ENCODE data around the gene AQP5. TPM values are rescaled to one million over a fixed set of nuclear protein-coding genes. Genes with fewer than 3 reads are reported as not detected.
A peak's percentile ranks its signal among the peaks of the same experiment; 100 is the strongest.

AQP5 gene
- total and polyA plus RNA-seq, 2 of the 8 experiments (the other 6 are each of a cell fraction or from before 2014, with no cell fraction given): 2.5 to 3.2 TPM

- H3K27ac ChIP-seq (ENCODE audit: low read depth, low read length): no peak overlapping the region
- H3K4me1 ChIP-seq (replicated peaks in 1 of 4; ENCODE audit: control insufficient read depth in 3 of 4, insufficient read depth in 4 of 4, low read length in 3 of 4): peaks cover 4 to 16% (median 13%) of the 10 kb centered on the region in 4 experiments
- peak overlapping the region; percentile 83 for H4K8ac ChIP-seq (ENCODE audit: extremely low read depth, insufficient read depth, low read length)
- no peak overlapping the region for H4K5ac ChIP-seq (ENCODE audit: insufficient read length, low read depth, low read length)
- peak overlapping the region; percentile 50 for H4K91ac ChIP-seq (replicated peaks; ENCODE audit: insufficient read length, low read length)
- peak in 1 of 2 experiments; percentile 75 for DNase-seq (ENCODE audit: low read depth in 1 of 2, low spot score in 2 of 2)
- H3K23me2 ChIP-seq (ENCODE audit: low read depth, low read length): no peaks in the 10 kb centered on the region; the same call in 1 of the 2 replicates
- H3K4ac ChIP-seq (replicated peaks; ENCODE audit: insufficient read length, low read depth, low read length): no peak overlapping the region
- no peak for FAIRE-seq
- peaks cover 1 to 39% (median 31%) of the 10 kb centered on the region in 4 experiments for H3K27me3 ChIP-seq (replicated peaks in 1 of 4; ENCODE audit: control insufficient read depth in 3 of 4, extremely low read depth in 1 of 4, insufficient read depth in 3 of 4, low read length in 3 of 4)
- H3K4me2 ChIP-seq (ENCODE audit: insufficient read depth in 1 of 2, low read depth in 2 of 2, low read length in 2 of 2): peak overlapping the region; percentile 45 to 47; a peak in 3 of 4 replicates
- H2AFZ ChIP-seq (ENCODE audit: low read length): peak overlapping the region; percentile 49; the same call in 1 of the 2 replicates
- no peaks in the 10 kb centered on the region for H3K79me2 ChIP-seq (ENCODE audit: control insufficient read depth in 1 of 2, insufficient read depth in 2 of 2, low read length in 2 of 2)
- no peak overlapping the region for H2BK5ac ChIP-seq (ENCODE audit: low read depth, low read length)
- ChIA-PET POLR2A (ENCODE audit: partially characterized antibody) (interaction anchor here (0.6 to 1.5 kb wide), 5 partner anchors 9 to 128 kb away, joined by 3 to 5 read pairs (median 3); no protein-coding TSS in a partner anchor), CTCF (ENCODE audit: partially characterized antibody) (interaction anchor here (0.7 to 7.8 kb wide), 15 partner anchors 9 to 114 kb away, joined by 3 to 86 read pairs (median 4); no protein-coding TSS in a partner anchor)
- H3K4me3 ChIP-seq (ENCODE audit: extremely low read depth in 1 of 4, insufficient read depth in 2 of 4, low read depth in 3 of 4, low read length in 4 of 4): peak overlapping the region in 2 of 4 experiments; percentile 5 to 46; a peak in 3 of 8 replicates
- no peak overlapping the region for H3K23ac ChIP-seq (ENCODE audit: insufficient read length)
- H4K20me1 ChIP-seq (replicated peaks in 1 of 2; ENCODE audit: control insufficient read depth in 1 of 2, insufficient read depth in 2 of 2, low read length in 2 of 2): no peaks in the 10 kb centered on the region
- H2BK12ac ChIP-seq (ENCODE audit: low read depth, low read length): peak overlapping the region; percentile 60; the same call in 1 of the 2 replicates
- no peak overlapping the region for H3K14ac ChIP-seq (ENCODE audit: insufficient read length)
- peak overlapping the region; percentile 88; the same call in 1 of the 2 replicates for H2BK15ac ChIP-seq (ENCODE audit: low read length)
- no peaks in the 10 kb centered on the region for H3K79me1 ChIP-seq (ENCODE audit: low read depth, low read length)
- TF ChIP-seq E2F6 (IDR thresholded peaks at IDR 0.05): peak; percentile 84
- peak; percentile 30; the same call in 1 of the 2 replicates for TF ChIP-seq SUZ12 (IDR thresholded peaks at IDR 0.05; ENCODE audit: low read length)
- TF ChIP-seq CHD1 (IDR thresholded peaks at IDR 0.05; ENCODE audit: low read depth, low read length): no peak
- peak; percentile 82 for TF ChIP-seq MAX (IDR thresholded peaks at IDR 0.05)
- TF ChIP-seq BACH1 (IDR thresholded peaks at IDR 0.05; ENCODE audit: low read length): no peak
- TF ChIP-seq RBBP5 (IDR thresholded peaks at IDR 0.05; ENCODE audit: borderline replicate concordance, low read depth, low read length): 0 out of 2 replicates have a peak, but pooled peaks have one; percentile 12
- peak in 1 of 2 experiments; percentile 25; a peak in 1 of 4 replicates for TF ChIP-seq HDAC2 (IDR thresholded peaks at IDR 0.05; ENCODE audit: borderline replicate concordance in 1 of 2, low read depth in 2 of 2, low read length in 2 of 2)
- TF ChIP-seq KDM1A (IDR thresholded peaks at IDR 0.05; ENCODE audit: borderline replicate concordance, low read length): peak; percentile 94
- H2AK5ac ChIP-seq (ENCODE audit: low read depth, low read length): no peak overlapping the region
- no peak overlapping the region; the same call in 1 of the 2 replicates for H2BK20ac ChIP-seq (ENCODE audit: low read length)
- no peaks in the 10 kb centered on the region for H3K36me3 ChIP-seq (ENCODE audit: control insufficient read depth in 2 of 4, insufficient read depth in 4 of 4, low read length in 3 of 4)
- H3K56ac ChIP-seq (replicated peaks; ENCODE audit: insufficient read length, low read depth, low read length): peak overlapping the region; percentile 21
- H3K18ac ChIP-seq (ENCODE audit: extremely low read depth, low read length): peak overlapping the region; percentile 71
- H3K9me3 ChIP-seq (ENCODE audit: insufficient read depth in 2 of 2, low read depth in 1 of 2, low read length in 1 of 2): no peaks in the 10 kb centered on the region
- H3K9ac ChIP-seq (replicated peaks in 1 of 4; ENCODE audit: extremely low read depth in 1 of 4, low read depth in 3 of 4, low read length in 3 of 4): no peak overlapping the region
- 42% methylated on average over 49 of the region's 53 CpGs; no CpG with 5 or more reads in 1 of the 2 experiments for WGBS, 2 experiments (ENCODE audit: extremely low coverage in 1 of 2, insufficient coverage in 1 of 2, insufficient read length in 1 of 2, insufficient replicate concordance in 2 of 2, low coverage in 1 of 2, low lambda C conversion rate in 2 of 2, missing lambda C conversion rate in 1 of 2)
- H2BK120ac ChIP-seq (replicated peaks; ENCODE audit: low read depth, low read length): no peak overlapping the region
Measured at GRCh38 chr12:49954863-49955830, 6.5 kb upstream of the AQP5 start.

All from H1 (cell line).